SU-DHL-6 (cell line): ENCODE results near the gene SMIM32.

Experiments used
- H2AFZ ChIP-seq: fragments of 200-600 bp; sonication (generic); 2 replicates; pipeline ENCODE4 v1.6.1; 2014; ENCODE audit warnings: low read depth, mild to moderate bottlenecking, moderate library complexity, mixed read lengths, antibody characterized with exemption, low read length; ENCODE audit not compliant: severe bottlenecking
- H3F3A ChIP-seq: fragments of 200-600 bp; shearing (Covaris generic); 2 replicates; pipeline ENCODE4 v1.6.0; 2016; ENCODE audit warnings: antibody characterized with exemption, mild to moderate bottlenecking; ENCODE audit not compliant: insufficient read depth
- H3K27ac ChIP-seq: fragments of 200-600 bp; sonication (generic); 2 replicates; pipeline ENCODE4 v1.5.1; 2016; ENCODE audit warnings: low read depth, mild to moderate bottlenecking, low read length, moderate library complexity, mixed read lengths
- H3K27me3 ChIP-seq: fragments of 200-600 bp; sonication (generic), shearing (Covaris generic); 2 replicates; pipeline ENCODE4 v1.6.0; 2014; ENCODE audit warnings: mild to moderate bottlenecking, low read length
- H3K36me3 ChIP-seq: fragments of 200-600 bp; sonication (generic); 2 replicates; pipeline ENCODE4 v1.6.1; 2014; ENCODE audit warnings: mild to moderate bottlenecking, low read length, mixed read lengths
- H3K4me2 ChIP-seq: fragments of 300-600, 200-600 bp; shearing (Covaris generic), sonication (generic); 2 replicates; pipeline ENCODE4 v1.6.0; 2014; ENCODE audit warnings: low read length, low read depth, mild to moderate bottlenecking; ENCODE audit not compliant: poor library complexity, severe bottlenecking
- H3K4me3 ChIP-seq: fragments of 200-600 bp; sonication (generic); 2 replicates; pipeline ENCODE4 v1.5.1; 2014; ENCODE audit warnings: antibody characterized with exemption, low read length, mild to moderate bottlenecking, mixed read lengths; ENCODE audit not compliant: insufficient read depth, poor library complexity, severe bottlenecking
- H3K79me2 ChIP-seq: fragments of 200-600 bp; sonication (generic); 2 replicates; pipeline ENCODE4 v1.6.1; 2014; ENCODE audit warnings: mild to moderate bottlenecking, low read length, moderate library complexity; ENCODE audit not compliant: insufficient read depth
- H3K9ac ChIP-seq: fragments of 200-600 bp; sonication (generic); 2 replicates; pipeline ENCODE4 v1.7.0; 2014; ENCODE audit warnings: mild to moderate bottlenecking, low read length
- H3K9me2 ChIP-seq: fragments of 200-600 bp; sonication (generic); replicated peaks from 2 replicates; pipeline ENCODE4 v1.6.1; 2014; ENCODE audit warnings: low read length; ENCODE audit not compliant: insufficient read depth
- H3K9me3 ChIP-seq: fragments of 200-600 bp; sonication (generic); 2 replicates; pipeline ENCODE4 v1.6.1; 2014; ENCODE audit warnings: low read length, mixed read lengths; ENCODE audit not compliant: insufficient read depth
- H4K20me1 ChIP-seq: fragments of 200-600 bp; sonication (generic); 2 replicates; pipeline ENCODE4 v1.6.1; 2014; ENCODE audit warnings: low read depth, mild to moderate bottlenecking, antibody characterized with exemption, low read length, moderate library complexity, mixed read lengths
- EZH2phosphoT487 ChIP-seq: fragments of 200-600 bp; sonication (generic), shearing (Covaris generic); conservative IDR thresholded peaks from 2 replicates; pipeline ENCODE4 v1.6.1; 2018; ENCODE audit warnings: mild to moderate bottlenecking, antibody characterized with exemption, low read length, moderate library complexity, mixed read lengths
- TF ChIP-seq, protein P1 (sequence below): fragments of 200-600 bp; sonication (generic); IDR thresholded peaks from one replicate; pipeline ENCODE4 v1.5.1; 2017; ENCODE audit warnings: antibody characterized with exemption, mild to moderate bottlenecking, low read length, moderate library complexity; ENCODE audit not compliant: insufficient read depth, poor library complexity, severe bottlenecking

Gene SMIM32

DNA sequence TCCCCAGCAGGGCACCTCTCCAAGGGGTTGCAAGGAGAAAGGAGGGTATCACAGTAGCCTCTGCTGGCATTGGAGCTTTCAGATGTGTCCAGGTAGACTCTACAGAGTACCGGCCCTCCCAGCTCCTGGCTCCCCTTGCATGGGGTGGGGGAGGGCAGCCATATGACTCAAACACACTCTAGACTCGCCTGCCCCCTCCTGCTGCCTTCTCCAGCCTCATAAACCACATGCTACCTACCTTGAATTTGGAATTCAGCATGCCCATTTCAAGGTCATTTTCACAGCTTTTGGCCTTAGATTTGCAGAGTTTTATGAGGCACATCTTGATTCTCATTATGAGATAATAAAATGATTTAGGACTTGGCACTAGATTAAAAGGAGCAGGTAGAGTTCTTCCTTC lies 32.8 kb upstream of the SMIM32 start:
- no peak for TF ChIP-seq EZH2phosphoT487
- TF ChIP-seq, protein P1, sequence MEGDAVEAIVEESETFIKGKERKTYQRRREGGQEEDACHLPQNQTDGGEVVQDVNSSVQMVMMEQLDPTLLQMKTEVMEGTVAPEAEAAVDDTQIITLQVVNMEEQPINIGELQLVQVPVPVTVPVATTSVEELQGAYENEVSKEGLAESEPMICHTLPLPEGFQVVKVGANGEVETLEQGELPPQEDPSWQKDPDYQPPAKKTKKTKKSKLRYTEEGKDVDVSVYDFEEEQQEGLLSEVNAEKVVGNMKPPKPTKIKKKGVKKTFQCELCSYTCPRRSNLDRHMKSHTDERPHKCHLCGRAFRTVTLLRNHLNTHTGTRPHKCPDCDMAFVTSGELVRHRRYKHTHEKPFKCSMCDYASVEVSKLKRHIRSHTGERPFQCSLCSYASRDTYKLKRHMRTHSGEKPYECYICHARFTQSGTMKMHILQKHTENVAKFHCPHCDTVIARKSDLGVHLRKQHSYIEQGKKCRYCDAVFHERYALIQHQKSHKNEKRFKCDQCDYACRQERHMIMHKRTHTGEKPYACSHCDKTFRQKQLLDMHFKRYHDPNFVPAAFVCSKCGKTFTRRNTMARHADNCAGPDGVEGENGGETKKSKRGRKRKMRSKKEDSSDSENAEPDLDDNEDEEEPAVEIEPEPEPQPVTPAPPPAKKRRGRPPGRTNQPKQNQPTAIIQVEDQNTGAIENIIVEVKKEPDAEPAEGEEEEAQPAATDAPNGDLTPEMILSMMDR = no peak
- H3K79me2 ChIP-seq = no peaks in the 10 kb centered on the region
- H2AFZ ChIP-seq = no peak overlapping the region
- no peak overlapping the region for H3K9ac ChIP-seq
- no peaks in the 10 kb centered on the region for H3K36me3 ChIP-seq
- H3K27ac ChIP-seq = no peak overlapping the region
- H4K20me1 ChIP-seq = no peaks in the 10 kb centered on the region
- no peaks in the 10 kb centered on the region for H3K9me2 ChIP-seq
- H3K9me3 ChIP-seq = no peaks in the 10 kb centered on the region
- H3K4me2 ChIP-seq = no peak overlapping the region
- no peaks in the 10 kb centered on the region for H3K27me3 ChIP-seq
- H3F3A ChIP-seq = no peaks in the 10 kb centered on the region
- H3K4me3 ChIP-seq = no peak overlapping the region

DNA sequence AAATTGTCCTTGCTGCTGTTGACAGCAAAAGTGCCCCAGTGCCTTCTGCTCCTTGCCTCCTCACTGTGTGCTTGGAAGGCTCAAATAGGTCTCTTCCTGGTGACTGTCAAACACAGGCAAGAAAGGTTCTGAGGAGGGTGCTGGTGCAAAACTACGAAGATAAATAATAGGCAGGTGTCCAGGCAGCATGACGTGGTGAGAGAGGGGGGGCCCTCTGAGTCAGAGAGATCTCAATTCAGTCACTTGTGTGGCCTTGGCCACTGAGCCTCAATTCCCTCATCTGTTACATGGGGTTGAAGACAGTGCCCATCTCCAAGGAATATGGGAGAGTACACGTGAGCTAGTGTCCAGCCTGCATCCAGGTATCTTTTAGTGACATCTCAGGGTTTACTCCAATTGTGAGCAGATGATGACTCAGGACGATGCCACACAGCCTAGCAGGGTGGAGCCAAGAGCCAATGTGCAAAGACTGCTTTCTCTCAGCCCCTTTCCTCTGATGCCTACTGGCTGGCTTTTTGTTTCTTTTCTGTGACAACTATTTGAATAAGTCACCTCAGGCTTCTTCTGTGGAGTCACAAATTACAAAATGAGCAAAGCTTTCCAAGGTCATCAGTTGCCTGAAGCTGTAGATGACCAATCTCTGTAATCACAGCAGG lies 29.7 kb upstream of the SMIM32 start:
- Histone ChIP-seq H3F3A (no peaks in the 10 kb centered on the region), H3K4me3 (no peak overlapping the region), H3K27me3 (no peaks in the 10 kb centered on the region), H3K4me2 (no peak overlapping the region), H3K9me3 (no peaks in the 10 kb centered on the region), H3K27ac (no peak overlapping the region), H3K9ac (no peak overlapping the region), H2AFZ (no peak overlapping the region), H3K9me2 (no peaks in the 10 kb centered on the region), H3K79me2 (no peaks in the 10 kb centered on the region), H4K20me1 (no peaks in the 10 kb centered on the region), H3K36me3 (no peaks in the 10 kb centered on the region)
- TF ChIP-seq, protein P1 = no peak
- no peak for TF ChIP-seq EZH2phosphoT487

DNA sequence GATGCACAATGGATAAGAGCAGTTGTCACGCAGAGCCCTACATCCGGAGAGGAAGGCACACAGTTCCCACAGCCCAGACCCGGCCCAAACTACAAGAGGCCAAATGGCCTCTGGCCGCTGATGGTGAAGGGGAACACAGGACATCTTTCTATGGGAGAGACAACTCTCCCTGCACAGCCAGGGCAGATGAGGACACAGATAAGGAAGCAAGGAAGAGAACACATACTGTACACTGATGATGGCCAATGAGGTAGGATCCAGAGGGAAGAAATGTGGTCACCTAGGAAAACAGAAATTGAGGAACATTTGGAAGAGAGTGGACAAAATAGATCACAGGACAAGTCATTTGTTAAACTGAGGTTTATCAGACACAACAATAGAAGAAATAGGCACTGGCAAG lies 28.4 kb upstream of the SMIM32 start:
- Histone ChIP-seq H3K27ac (no peak overlapping the region), H3K9ac (no peak overlapping the region), H3K27me3 (no peaks in the 10 kb centered on the region), H2AFZ (no peak overlapping the region), H3K79me2 (no peaks in the 10 kb centered on the region), H3K4me3 (no peak overlapping the region), H4K20me1 (no peaks in the 10 kb centered on the region), H3K4me2 (no peak overlapping the region), H3K9me3 (no peaks in the 10 kb centered on the region), H3K36me3 (no peaks in the 10 kb centered on the region), H3K9me2 (no peaks in the 10 kb centered on the region), H3F3A (no peaks in the 10 kb centered on the region)
- TF ChIP-seq, protein P1 = no peak
- no peak for TF ChIP-seq EZH2phosphoT487
